Gastrocnemius medialis (tissue), 4 donors: ENCODE results near the gene IRAK2. TPM values are rescaled to one million over a fixed set of nuclear protein-coding genes. Genes with fewer than 3 reads are reported as not detected.

Experiments used
- ATAC-seq, 2 donors: fragments of 150-250 bp; one replicate each; pipeline ENCODE4 v1.9.1; 2016
- DNase-seq, 2 donors: peaks; one replicate each; pipeline ENCODE4 v3.0.0-alpha.2; 2019
- H3K27ac ChIP-seq, 4 donors: fragments of 200-600 bp; sonication (generic); 1 replicate in 1 of 4; 2 replicates in 3 of 4; pipeline ENCODE4 v1.5.1; 2016 to 2018; ENCODE audit warnings: mild to moderate bottlenecking in 2 of 4, moderate library complexity in 1 of 4
- H3K27me3 ChIP-seq, 3 donors: fragments of 200-600 bp; sonication (generic) in 2 of 3; 1 replicate in 1 of 3; 2 replicates in 2 of 3; pipeline versions ENCODE4 v1.5.1 to v1.6.0; 2016 to 2019; ENCODE audit warnings: mild to moderate bottlenecking in 1 of 3, moderate library complexity in 1 of 3
- H3K36me3 ChIP-seq, 2 donors: fragments of 200-600 bp; sonication (generic) in 1 of 2; one replicate each; pipeline ENCODE4 v1.5.1; 2017 to 2018
- H3K4me1 ChIP-seq, 2 donors: fragments of 200-600 bp; sonication (generic) in 1 of 2; one replicate each; pipeline ENCODE4 v1.5.1; 2016 to 2017; ENCODE audit warnings: mild to moderate bottlenecking in 2 of 2
- H3K4me3 ChIP-seq, 4 donors: fragments of 200-600 bp; sonication (generic) in 3 of 4; 1 replicate in 1 of 4; 2 replicates in 3 of 4; pipeline ENCODE4 v1.5.1; 2016 to 2019; ENCODE audit warnings: mild to moderate bottlenecking in 2 of 4
- H3K9me3 ChIP-seq, 3 donors: fragments of 200-600 bp; sonication (generic) in 2 of 3; 1 replicate in 1 of 3; 2 replicates in 2 of 3; pipeline ENCODE4 v1.5.1; 2016 to 2019
- CTCF ChIP-seq, 5 experiments: fragments of 450-650 bp in 3 of 5; fragments of 200-600 bp in 2 of 5; sonication (generic) in 2 of 5; IDR thresholded peaks in 4 of 5; conservative IDR thresholded peaks in 1 of 5; 1 replicate in 4 of 5; 2 replicates in 1 of 5; pipeline ENCODE4 v1.5.1; 2016 to 2019; ENCODE audit warnings: antibody characterized with exemption in 5 of 5, mild to moderate bottlenecking in 3 of 5, moderate library complexity in 3 of 5
- POLR2A ChIP-seq, 2 donors: fragments of 450-650 bp; IDR thresholded peaks; one replicate each; pipeline ENCODE4 v1.6.1; 2017; ENCODE audit warnings: antibody characterized with exemption in 2 of 2, mild to moderate bottlenecking in 2 of 2, moderate library complexity in 2 of 2
- in situ Hi-C, 4 donors: fragments of 200-750 bp; cut with MboI; loops; one replicate each; pipeline versions ENCODE4 v1.15.0 to v1.8.0; 2017; ENCODE audit warnings: low sequenced_read_pairs in 4 of 4
- intact Hi-C: fragments of 100-400 bp; cut with DNase I; formaldehyde crosslinking; loops from one replicate; pipeline ENCODE4 v1.15.1; 2023; ENCODE audit warnings: low total_unique reads
- total RNA-seq, 4 donors: library from RNA; depleted of rRNA; stranded (reverse); fragments of >200 nt; gene quantifications; one replicate each; pipeline versions ENCODE4 v1.1.0 to v1.2.3, GENCODE V29; 2016

The IRAK2 gene
- total RNA-seq, 4 donors from 2014 or later, result 21.9 to 42.0 (median 25.8) TPM

GRCh38 chr3:10187944-10188343, 23.2 kb downstream of the IRAK2 start:
- H3K4me3 ChIP-seq, result no peak overlapping the region
- TF ChIP-seq CTCF (IDR thresholded peaks at IDR 0.05 in 4 of 5, conservative IDR thresholded peaks at IDR 0.05 in 1 of 5), result no peak
- no peak for TF ChIP-seq POLR2A (IDR thresholded peaks at IDR 0.05)
- peaks cover 40 to 52% of the 10 kb centered on the region in 2 donors for H3K4me1 ChIP-seq
- peaks cover 0 to 7% of the 10 kb centered on the region in 2 donors for H3K36me3 ChIP-seq
- H3K27me3 ChIP-seq, result no peaks in the 10 kb centered on the region
- H3K27ac ChIP-seq, result peak overlapping the region; percentile 91 to 99 (median 96)
- no peak for DNase-seq
- no peaks in the 10 kb centered on the region for H3K9me3 ChIP-seq
- in situ Hi-C loops, result no loop called here
- ATAC-seq, result no peak
- intact Hi-C loops, result loop anchor here (2.0 kb wide), 1 partner anchor 61 kb away; the partner anchor contains the start of gene TATDN2

GRCh38 chr3:10188804-10189556, 24.3 kb downstream of the IRAK2 start:
- intact Hi-C loops, result loop anchor here (1.0 to 2.0 kb wide), 2 partner anchors 36 to 60 kb away; partner anchors contain the start of gene TATDN2
- H3K27me3 ChIP-seq, result no peaks in the 10 kb centered on the region
- peaks cover 0 to 4% of the 10 kb centered on the region in 2 donors for H3K36me3 ChIP-seq
- TF ChIP-seq POLR2A (IDR thresholded peaks at IDR 0.05), result no peak
- TF ChIP-seq CTCF (IDR thresholded peaks at IDR 0.05 in 4 of 5, conservative IDR thresholded peaks at IDR 0.05 in 1 of 5), result no peak
- peak; percentile 31 to 43 for ATAC-seq
- H3K4me1 ChIP-seq, result peaks cover 50 to 63% of the 10 kb centered on the region in 2 donors
- H3K4me3 ChIP-seq, result peak overlapping the region in 3 of 4 donors; percentile 6 to 29 (median 28)
- DNase-seq, result peak in 1 of 2 donors; percentile 75
- in situ Hi-C loops, result no loop called here
- H3K27ac ChIP-seq, result peak overlapping the region; percentile 91 to 99 (median 96)
- H3K9me3 ChIP-seq, result no peaks in the 10 kb centered on the region

- H3K27me3 ChIP-seq, result no peaks in the 10 kb centered on the region
- DNase-seq (peak; percentile 93 to 97), ATAC-seq (peak; percentile 45)
- peak overlapping the region; percentile 91 to 99 (median 96) for H3K27ac ChIP-seq
- peak overlapping the region in 3 of 4 donors; percentile 6 to 29 (median 28) for H3K4me3 ChIP-seq
- in situ Hi-C loops (no loop called here), intact Hi-C loops (loop anchor here (1.0 to 10.0 kb wide), 5 partner anchors 25 to 1595 kb away; partner anchors contain the start of genes IRAK2 and TATDN2)
- TF ChIP-seq CTCF (IDR thresholded peaks at IDR 0.05 in 4 of 5, conservative IDR thresholded peaks at IDR 0.05 in 1 of 5) (peak in 3 of 5 experiments; percentile 15 to 21 (median 18)), POLR2A (IDR thresholded peaks at IDR 0.05) (no peak)
- H3K4me1 ChIP-seq, result peaks cover 58 to 70% of the 10 kb centered on the region in 2 donors
- no peaks in the 10 kb centered on the region for H3K9me3 ChIP-seq
- no peaks in the 10 kb centered on the region for H3K36me3 ChIP-seq
Observed at GRCh38 chr3:10189557-10190354, 25.0 kb downstream of the IRAK2 start.

- Histone ChIP-seq H3K27me3 (no peaks in the 10 kb centered on the region), H3K9me3 (no peaks in the 10 kb centered on the region), H3K4me3 (no peak overlapping the region), H3K36me3 (no peaks in the 10 kb centered on the region), H3K27ac (peak overlapping the region; percentile 91 to 99 (median 96)), H3K4me1 (peaks cover 75 to 89% of the 10 kb centered on the region in 2 donors)
- peak; percentile 41 to 55 for DNase-seq
- in situ Hi-C loops, result no loop called here
- ATAC-seq, result peak in 1 of 2 donors; percentile 12
- TF ChIP-seq CTCF (IDR thresholded peaks at IDR 0.05 in 4 of 5, conservative IDR thresholded peaks at IDR 0.05 in 1 of 5), result peak in 3 of 5 experiments; percentile 25 to 40 (median 35)
- no peak for TF ChIP-seq POLR2A (IDR thresholded peaks at IDR 0.05)
- intact Hi-C loops, result loop anchor here (2.0 to 10.0 kb wide), 3 partner anchors 216 to 1598 kb away; partner anchors contain the start of gene SETD5
Observed at GRCh38 chr3:10192953-10193691, 28.4 kb downstream of the IRAK2 start.
